Glutamatergic neuron (in vitro differentiated cells): ENCODE measurements around the gene KIAA1191. TPM values are rescaled to one million over a fixed set of nuclear protein-coding genes. Genes with fewer than 3 reads are reported as not detected.

Source experiments
- DNase-seq: peaks from one replicate; pipeline ENCODE4 v3.0.0; 2022
- H3K27ac Mint-ChIP-seq: one replicate; pipeline ENCODE4 v1.8.0; 2020; ENCODE audit warnings: mild to moderate bottlenecking, mixed read lengths, inconsistent platforms; ENCODE audit not compliant: unreplicated experiment
- H3K27me3 Mint-ChIP-seq: one replicate; pipeline ENCODE4 v1.8.0; 2020; ENCODE audit warnings: mild to moderate bottlenecking, moderate library complexity, mixed read lengths, inconsistent platforms; ENCODE audit not compliant: unreplicated experiment
- H3K36me3 Mint-ChIP-seq: one replicate; pipeline ENCODE4 v1.8.0; 2020; ENCODE audit warnings: mild to moderate bottlenecking, mixed read lengths, inconsistent platforms; ENCODE audit not compliant: unreplicated experiment
- H3K4me1 Mint-ChIP-seq: one replicate; pipeline ENCODE4 v1.8.0; 2020; ENCODE audit warnings: mild to moderate bottlenecking, low read depth, mixed read lengths, inconsistent platforms; ENCODE audit not compliant: unreplicated experiment
- H3K4me3 Mint-ChIP-seq: one replicate; pipeline ENCODE4 v1.8.0; 2020; ENCODE audit warnings: mild to moderate bottlenecking, mixed read lengths, inconsistent platforms; ENCODE audit not compliant: unreplicated experiment
- H3K9me3 Mint-ChIP-seq: one replicate; pipeline ENCODE4 v1.8.0; 2020; ENCODE audit warnings: mild to moderate bottlenecking, moderate library complexity, mixed read lengths, inconsistent platforms; ENCODE audit not compliant: unreplicated experiment
- CTCF ChIP-seq: fragments of 200-600 bp; sonication (generic); IDR thresholded peaks from one replicate; pipeline ENCODE4 v1.5.0; 2021; ENCODE audit not compliant: partially characterized antibody, unreplicated experiment
- total RNA-seq: library from RNA; stranded (reverse); fragmentation: NEBNext Ultra II Directional; extraction: Animal tissue kit (Norgen Biotek cat#: 25700); gene quantifications from one replicate; pipeline ENCODE4 v1.2.1, GENCODE V29; 2021; ENCODE audit not compliant: unreplicated experiment

The KIAA1191 gene
- total RNA-seq, 1 donor from 2014 or later: 203 TPM

- Mint-ChIP-seq H3K27me3 (peaks cover 7% of the 10 kb centered on the region), H3K4me1 (peaks cover 19% of the 10 kb centered on the region), H3K36me3 (no peaks in the 10 kb centered on the region), H3K9me3 (peaks cover 1% of the 10 kb centered on the region), H3K27ac (no peak overlapping the region), H3K4me3 (no peak overlapping the region)
- no peak for TF ChIP-seq CTCF
- no peak for DNase-seq
These were observed 32.5 kb upstream of the KIAA1191 start for GRCh38 chr5:176394096-176394495.

- Mint-ChIP-seq H3K9me3 (peaks cover 11% of the 10 kb centered on the region), H3K36me3 (no peaks in the 10 kb centered on the region), H3K27me3 (peaks cover 11% of the 10 kb centered on the region), H3K27ac (no peak overlapping the region), H3K4me3 (no peak overlapping the region), H3K4me1 (peaks cover 18% of the 10 kb centered on the region)
- TF ChIP-seq CTCF: no peak
- no peak for DNase-seq
These were observed 31.0 kb upstream of the KIAA1191 start for GRCh38 chr5:176392526-176392925.

DNA sequence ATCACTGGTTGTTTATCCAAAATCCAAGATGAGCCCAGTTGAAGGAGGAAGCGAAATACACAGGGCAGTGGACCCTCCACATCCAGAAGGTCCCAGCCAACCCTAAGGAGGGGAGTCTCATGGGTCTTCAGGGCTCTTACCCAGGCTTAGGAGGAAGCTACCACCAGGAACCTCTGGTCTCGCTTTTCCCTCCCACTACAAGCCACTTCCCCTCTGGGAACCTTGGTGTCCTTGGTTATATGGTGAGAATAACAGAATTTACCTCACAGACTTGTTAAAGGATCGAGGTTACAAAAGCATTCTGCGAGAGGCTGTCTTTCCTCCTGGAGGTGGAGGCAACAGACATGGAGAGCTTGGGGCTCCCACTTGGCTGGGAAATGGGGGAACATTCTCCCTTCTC is 30.4 kb upstream of the KIAA1191 start:
- Mint-ChIP-seq H3K9me3 (peaks cover 11% of the 10 kb centered on the region), H3K27me3 (peaks cover 11% of the 10 kb centered on the region), H3K27ac (peak overlapping the region; percentile 12), H3K36me3 (no peaks in the 10 kb centered on the region), H3K4me3 (peak overlapping the region; percentile 9), H3K4me1 (peaks cover 20% of the 10 kb centered on the region)
- no peak for DNase-seq
- no peak for TF ChIP-seq CTCF

DNA sequence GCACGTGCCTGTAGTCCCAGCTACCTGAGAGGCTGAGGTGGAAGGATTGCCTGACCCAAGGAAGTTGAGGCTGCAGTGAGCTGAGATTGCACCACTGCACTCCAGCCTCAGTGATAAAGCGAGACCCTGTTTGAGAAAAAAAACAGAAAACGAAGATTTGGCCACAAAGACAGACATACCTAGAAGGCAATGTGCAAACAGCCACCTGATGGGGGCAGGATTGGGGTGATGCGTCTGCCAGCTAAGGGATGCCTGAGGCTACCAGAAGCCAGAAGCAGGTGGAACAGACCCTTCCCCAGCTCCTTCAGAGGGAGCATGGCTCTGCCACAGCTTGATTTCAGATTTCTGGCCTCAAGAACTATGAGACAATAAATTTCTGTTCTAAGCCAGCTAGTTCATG is 29.9 kb upstream of the KIAA1191 start:
- peaks cover 11% of the 10 kb centered on the region for H3K27me3 Mint-ChIP-seq
- DNase-seq: no peak
- H3K27ac Mint-ChIP-seq: peak overlapping the region; percentile 12
- peaks cover 11% of the 10 kb centered on the region for H3K9me3 Mint-ChIP-seq
- no peaks in the 10 kb centered on the region for H3K36me3 Mint-ChIP-seq
- TF ChIP-seq CTCF: no peak
- peaks cover 16% of the 10 kb centered on the region for H3K4me1 Mint-ChIP-seq
- no peak overlapping the region for H3K4me3 Mint-ChIP-seq

DNA sequence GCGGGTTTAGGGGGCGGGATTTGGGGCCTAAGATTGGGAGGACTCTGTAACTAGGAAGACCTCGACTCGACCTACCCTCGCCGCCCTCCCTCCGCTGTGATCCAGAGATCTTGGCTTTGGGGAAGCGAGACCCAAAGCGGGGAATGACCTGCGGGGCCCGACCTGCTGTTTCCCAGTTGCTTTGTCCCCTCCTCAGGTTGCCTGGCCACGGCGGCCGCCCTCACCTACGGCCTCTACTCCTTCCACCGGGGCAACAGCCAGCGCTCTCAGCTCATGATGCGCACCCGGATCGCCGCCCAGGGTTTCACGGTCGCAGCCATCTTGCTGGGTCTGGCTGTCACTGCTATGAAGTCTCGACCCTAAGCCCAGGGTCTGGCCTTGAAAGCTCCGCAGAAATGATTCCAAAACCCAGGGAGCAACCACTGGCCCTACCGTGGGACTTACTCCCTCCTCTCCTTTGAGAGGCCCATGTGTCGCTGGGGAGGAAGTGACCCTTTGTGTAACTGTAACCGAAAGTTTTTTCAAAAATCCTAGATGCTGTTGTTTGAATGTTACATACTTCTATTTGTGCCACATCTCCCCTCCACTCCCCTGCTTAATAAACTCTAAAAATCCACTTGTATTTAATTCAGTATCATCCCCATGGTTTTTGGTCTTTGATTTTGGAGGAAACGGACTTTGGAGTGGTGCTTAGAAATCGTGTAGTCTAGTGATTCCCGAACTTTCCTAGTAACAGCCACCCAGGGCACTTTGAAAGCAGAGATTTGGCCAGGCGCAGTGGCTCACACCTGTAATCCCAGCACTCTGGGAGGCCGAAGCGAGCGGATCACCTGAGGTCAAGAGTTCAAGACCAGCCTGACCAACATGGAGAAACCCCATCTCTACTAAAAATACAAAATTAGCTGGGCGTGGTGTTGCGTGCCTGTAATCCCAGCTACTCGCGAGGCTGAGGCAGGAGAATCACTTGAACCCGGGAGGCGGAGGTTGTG is 27.9 kb upstream of the KIAA1191 start:
- peak overlapping the region; percentile 99 for H3K4me3 Mint-ChIP-seq
- no peak for TF ChIP-seq CTCF
- DNase-seq: no peak
- H3K36me3 Mint-ChIP-seq: no peaks in the 10 kb centered on the region
- H3K4me1 Mint-ChIP-seq: peaks cover 11% of the 10 kb centered on the region
- peak overlapping the region; percentile 99 for H3K27ac Mint-ChIP-seq
- H3K9me3 Mint-ChIP-seq: peaks cover 11% of the 10 kb centered on the region
- peaks cover 10% of the 10 kb centered on the region for H3K27me3 Mint-ChIP-seq
